Stomach (tissue), 4 donors: Measurements from ENCODE around the gene PKD2.

ENCODE experiments used
- CTCF ChIP-seq, 7 experiments: fragments of 450-650 bp in 4 of 7; fragments of 200-600 bp in 3 of 7; sonication (generic) in 3 of 7; IDR thresholded peaks; one replicate each; pipeline ENCODE4 v1.5.1; 2016 to 2019; ENCODE audit warnings: antibody characterized with exemption in 7 of 7, control low read depth in 2 of 7, mild to moderate bottlenecking in 1 of 7
- EP300 ChIP-seq: sonication (generic); formaldehyde crosslinking; IDR thresholded peaks from one replicate; pipeline ENCODE4 v1.6.1; 2017; ENCODE audit warnings: antibody characterized with exemption
- POLR2A ChIP-seq, 4 donors: fragments of 450-650 bp; IDR thresholded peaks; one replicate each; pipeline ENCODE4 v1.6.1; 2016; ENCODE audit warnings: antibody characterized with exemption in 4 of 4, control low read depth in 2 of 4, mild to moderate bottlenecking in 1 of 4, moderate library complexity in 1 of 4

GRCh38 chr4:88001871-88002270, 5.6 kb upstream of the PKD2 start:
- TF ChIP-seq CTCF (IDR thresholded peaks at IDR 0.05) (no peak), EP300 (no peak), POLR2A (IDR thresholded peaks at IDR 0.05) (no peak)
